ENCODE measurements around the gene MRPL17. TPM values are rescaled to one million over a fixed set of nuclear protein-coding genes. Genes with fewer than 3 reads are reported as not detected.

The MRPL17 gene
- total and polyA plus RNA-seq, 9 of the 15 experiments (the other 6 are each of a cell fraction or from before 2014, with no cell fraction given): 33.9 to 81.6 (median 43.9) TPM

DNA sequence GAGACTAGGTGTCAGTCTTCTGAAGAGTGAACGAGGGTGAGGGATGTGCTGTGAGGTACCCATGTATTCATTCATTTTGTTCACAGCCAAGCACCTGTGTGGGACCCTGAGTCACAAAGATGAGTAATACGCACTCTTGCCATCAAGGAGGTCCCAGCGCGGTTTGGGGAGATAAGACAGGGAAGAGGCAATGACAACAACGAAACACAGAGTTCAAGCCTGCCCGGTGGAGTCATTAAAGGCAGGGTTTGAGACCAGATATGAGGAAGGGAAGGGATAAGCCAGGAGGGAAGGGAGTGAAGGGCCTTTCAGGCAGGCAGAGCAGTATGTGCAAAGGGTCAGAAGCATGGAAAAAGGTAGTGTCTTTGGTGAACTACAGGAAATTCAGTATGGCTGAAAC is 32.2 kb downstream of the MRPL17 start (continued):
- peak; percentile 55 for TF ChIP-seq FOS (IDR thresholded peaks at IDR 0.05; ENCODE audit: extremely low read depth, insufficient read length)
- TF ChIP-seq CBX1 (IDR thresholded peaks at IDR 0.05; ENCODE audit: low read depth): no peak
- TF ChIP-seq SMARCC2 (IDR thresholded peaks at IDR 0.05; ENCODE audit: low read depth): peak; percentile 87
- TF ChIP-seq ZNF707 (CRISPR knock-in tag; conservative IDR thresholded peaks at IDR 0.05): no peak
- TF ChIP-seq, protein P1, sequence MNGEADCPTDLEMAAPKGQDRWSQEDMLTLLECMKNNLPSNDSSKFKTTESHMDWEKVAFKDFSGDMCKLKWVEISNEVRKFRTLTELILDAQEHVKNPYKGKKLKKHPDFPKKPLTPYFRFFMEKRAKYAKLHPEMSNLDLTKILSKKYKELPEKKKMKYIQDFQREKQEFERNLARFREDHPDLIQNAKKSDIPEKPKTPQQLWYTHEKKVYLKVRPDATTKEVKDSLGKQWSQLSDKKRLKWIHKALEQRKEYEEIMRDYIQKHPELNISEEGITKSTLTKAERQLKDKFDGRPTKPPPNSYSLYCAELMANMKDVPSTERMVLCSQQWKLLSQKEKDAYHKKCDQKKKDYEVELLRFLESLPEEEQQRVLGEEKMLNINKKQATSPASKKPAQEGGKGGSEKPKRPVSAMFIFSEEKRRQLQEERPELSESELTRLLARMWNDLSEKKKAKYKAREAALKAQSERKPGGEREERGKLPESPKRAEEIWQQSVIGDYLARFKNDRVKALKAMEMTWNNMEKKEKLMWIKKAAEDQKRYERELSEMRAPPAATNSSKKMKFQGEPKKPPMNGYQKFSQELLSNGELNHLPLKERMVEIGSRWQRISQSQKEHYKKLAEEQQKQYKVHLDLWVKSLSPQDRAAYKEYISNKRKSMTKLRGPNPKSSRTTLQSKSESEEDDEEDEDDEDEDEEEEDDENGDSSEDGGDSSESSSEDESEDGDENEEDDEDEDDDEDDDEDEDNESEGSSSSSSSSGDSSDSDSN (IDR thresholded peaks at IDR 0.05; ENCODE audit: borderline replicate concordance in 1 of 2, low read depth in 2 of 2, low read length in 2 of 2): peak in 1 of 2 experiments; percentile 67; a peak in 1 of 4 replicates
- peak; percentile 55; the same call in 1 of the 2 replicates for TF ChIP-seq NBN (IDR thresholded peaks at IDR 0.05; ENCODE audit: low read depth)
- TF ChIP-seq PCBP1 (IDR thresholded peaks at IDR 0.05; ENCODE audit: low read depth, low read length, poor library complexity, severe bottlenecking): no peak

- H3K4me1 ChIP-seq (replicated peaks in 1 of 2; ENCODE audit: control insufficient read depth in 2 of 2, insufficient read depth in 2 of 2, low read length in 2 of 2): peaks cover 23 to 43% of the 10 kb centered on the region in 2 experiments
- no peak for FAIRE-seq
These were observed 33.0 kb downstream of the MRPL17 start for GRCh38 chr11:6650104-6650503.

More at GRCh38 chr11:6650104-6650503, 33.0 kb downstream of the MRPL17 start:
- BruUV-seq (replicated peaks): no TSS peak
- ATAC-seq: no peak
- no peaks in the 10 kb centered on the region for H3K36me3 ChIP-seq (ENCODE audit: control insufficient read depth, insufficient read depth, low read length)
- peak; percentile 97 for TF ChIP-seq ZFP36 (IDR thresholded peaks at IDR 0.05; ENCODE audit: low read depth, low read length, partially characterized antibody)
- no peak for TF ChIP-seq ELK1 (CRISPR knock-in tag; IDR thresholded peaks at IDR 0.05)
- no peak for DNase-seq (ENCODE audit: extremely low read depth in 1 of 4, low spot score in 3 of 4)
- ChIA-PET POLR2A (interaction anchor here (0.7 to 3.1 kb wide), 5 partner anchors 12 to 199 kb away, joined by 3 to 12 read pairs (median 3); no protein-coding TSS in a partner anchor), CTCF (ENCODE audit: low intra/inter-chr PET ratio) (no interaction called here)
- H3K79me2 ChIP-seq (ENCODE audit: control insufficient read depth, insufficient read depth, low read length): no peaks in the 10 kb centered on the region
- H3K9ac ChIP-seq (ENCODE audit: insufficient read depth in 1 of 2, low read depth in 2 of 2, low read length in 2 of 2): no peak overlapping the region
- H2AFZ ChIP-seq (ENCODE audit: low read depth, low read length): no peak overlapping the region
- H3K27me3 ChIP-seq (ENCODE audit: control insufficient read depth in 2 of 2, insufficient read depth in 2 of 2, low read length in 2 of 2): no peaks in the 10 kb centered on the region
- H3K9me1 ChIP-seq (ENCODE audit: control insufficient read depth, insufficient read depth, low read length): no peaks in the 10 kb centered on the region
- H3K4me3 ChIP-seq: no peak overlapping the region
- in situ Hi-C loops (cut with MboI): no loop called here
- intact Hi-C loops (cut with micrococcal nuclease): no loop called here
- H3K9me3 ChIP-seq (replicated peaks; ENCODE audit: control insufficient read depth, insufficient read depth, low read depth, low read length): no peaks in the 10 kb centered on the region
- no peaks in the 10 kb centered on the region for H4K20me1 ChIP-seq (replicated peaks; ENCODE audit: control insufficient read depth, insufficient read depth, low read length)
- H3K4me2 ChIP-seq (ENCODE audit: insufficient read depth, low read length): no peak overlapping the region
- H3K27ac ChIP-seq (ENCODE audit: extremely low read depth, low read depth, low read length): no peak overlapping the region

Data from K562 (cell line).